ENCODE results near the gene BEST2.
A peak's percentile ranks its signal among the peaks of the same experiment; 100 is the strongest.

GRCh38 chr19:12778017-12778904 lies 26.7 kb downstream of the BEST2 start:
- TF ChIP-seq POLR2AphosphoS5 (IDR thresholded peaks at IDR 0.05) = peak; percentile 71 to 87 (median 74)
- no peak for TF ChIP-seq CTCF (IDR thresholded peaks at IDR 0.05 in 8 of 11, conservative IDR thresholded peaks at IDR 0.05 in 3 of 11)
